Measurements from ENCODE around the gene ETV1. TPM values are rescaled to one million over a fixed set of nuclear protein-coding genes. Genes with fewer than 3 reads are reported as not detected.

ETV1 gene
- total RNA-seq, 1 donor from 2014 or later, result 0.26 TPM

DNA sequence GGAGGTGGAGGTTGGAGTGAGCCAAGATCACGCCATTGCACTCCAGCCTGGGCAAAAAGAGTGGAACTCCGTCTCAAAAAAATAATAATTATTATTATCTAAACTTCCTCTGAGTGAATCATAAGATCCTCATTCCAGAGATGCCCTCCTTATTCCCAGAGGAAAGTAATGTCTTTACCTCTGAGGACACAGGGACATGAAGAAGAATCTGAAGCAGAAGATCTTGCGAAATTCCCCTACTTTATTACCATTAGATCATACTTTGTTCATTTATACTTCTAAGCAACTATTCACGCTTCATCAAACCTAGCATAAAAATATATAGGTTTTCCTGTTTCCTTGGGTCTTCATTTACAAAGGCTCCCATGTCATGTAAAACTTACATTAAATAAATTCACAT lies 143.1 kb downstream of the ETV1 start:
- TF ChIP-seq, protein P1, sequence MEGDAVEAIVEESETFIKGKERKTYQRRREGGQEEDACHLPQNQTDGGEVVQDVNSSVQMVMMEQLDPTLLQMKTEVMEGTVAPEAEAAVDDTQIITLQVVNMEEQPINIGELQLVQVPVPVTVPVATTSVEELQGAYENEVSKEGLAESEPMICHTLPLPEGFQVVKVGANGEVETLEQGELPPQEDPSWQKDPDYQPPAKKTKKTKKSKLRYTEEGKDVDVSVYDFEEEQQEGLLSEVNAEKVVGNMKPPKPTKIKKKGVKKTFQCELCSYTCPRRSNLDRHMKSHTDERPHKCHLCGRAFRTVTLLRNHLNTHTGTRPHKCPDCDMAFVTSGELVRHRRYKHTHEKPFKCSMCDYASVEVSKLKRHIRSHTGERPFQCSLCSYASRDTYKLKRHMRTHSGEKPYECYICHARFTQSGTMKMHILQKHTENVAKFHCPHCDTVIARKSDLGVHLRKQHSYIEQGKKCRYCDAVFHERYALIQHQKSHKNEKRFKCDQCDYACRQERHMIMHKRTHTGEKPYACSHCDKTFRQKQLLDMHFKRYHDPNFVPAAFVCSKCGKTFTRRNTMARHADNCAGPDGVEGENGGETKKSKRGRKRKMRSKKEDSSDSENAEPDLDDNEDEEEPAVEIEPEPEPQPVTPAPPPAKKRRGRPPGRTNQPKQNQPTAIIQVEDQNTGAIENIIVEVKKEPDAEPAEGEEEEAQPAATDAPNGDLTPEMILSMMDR (IDR thresholded peaks at IDR 0.05; ENCODE audit: insufficient read depth, low read length, severe bottlenecking), result no peak
- Histone ChIP-seq H3K27me3 (ENCODE audit: control insufficient read depth, insufficient read depth, low read length) (no peaks in the 10 kb centered on the region), H3K4me3 (ENCODE audit: low read depth, low read length) (no peak overlapping the region), H3K36me3 (ENCODE audit: control insufficient read depth, insufficient read depth, low read length) (no peaks in the 10 kb centered on the region)
- FAIRE-seq (no peak), DNase-seq (ENCODE audit: low read depth) (peak; percentile 36)

DNA sequence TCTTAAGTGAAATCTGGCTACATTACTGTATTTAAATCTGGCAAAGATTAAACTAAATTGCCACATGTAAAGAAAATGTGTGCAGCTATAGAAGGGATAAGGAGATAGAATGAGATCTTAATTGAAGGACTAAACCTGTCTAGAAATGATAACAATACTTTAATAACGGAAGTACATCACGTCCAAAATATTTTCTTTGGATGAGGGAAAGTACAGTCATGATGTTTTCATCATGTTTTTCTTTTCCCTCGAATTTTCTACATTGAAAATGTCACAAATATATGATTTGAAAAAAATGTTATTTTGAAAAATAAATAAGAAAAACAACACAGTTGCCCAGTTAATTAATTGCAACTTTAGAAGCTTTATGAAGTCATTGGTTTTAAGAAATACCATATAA lies 143.9 kb downstream of the ETV1 start:
- TF ChIP-seq, protein P1 (IDR thresholded peaks at IDR 0.05; ENCODE audit: insufficient read depth, low read length, severe bottlenecking), result no peak
- no peak for DNase-seq (ENCODE audit: low read depth)
- H3K27me3 ChIP-seq (ENCODE audit: control insufficient read depth, insufficient read depth, low read length), result no peaks in the 10 kb centered on the region
- H3K4me3 ChIP-seq (ENCODE audit: low read depth, low read length), result no peak overlapping the region
- H3K36me3 ChIP-seq (ENCODE audit: control insufficient read depth, insufficient read depth, low read length), result no peaks in the 10 kb centered on the region
- FAIRE-seq, result no peak

DNA sequence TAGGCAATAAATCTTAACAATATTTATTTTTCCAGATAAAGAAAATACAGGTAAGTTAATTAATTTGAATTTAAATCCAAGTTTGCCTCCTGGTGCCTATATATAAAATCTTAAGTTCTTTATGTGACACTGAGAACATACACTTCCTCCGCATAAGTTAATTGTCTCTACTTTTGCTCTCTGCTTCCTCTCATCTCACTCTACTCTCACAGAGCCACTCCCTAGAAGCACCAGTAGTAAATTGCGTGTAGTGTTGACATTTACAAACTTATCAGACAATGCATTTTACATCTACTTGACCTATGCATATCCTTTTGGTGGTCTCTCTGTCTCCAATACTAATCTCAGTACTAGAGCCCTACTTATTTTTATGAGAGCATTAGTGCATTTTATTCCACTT lies 144.5 kb downstream of the ETV1 start:
- Histone ChIP-seq H3K4me3 (ENCODE audit: low read depth, low read length) (no peak overlapping the region), H3K36me3 (ENCODE audit: control insufficient read depth, insufficient read depth, low read length) (no peaks in the 10 kb centered on the region), H3K27me3 (ENCODE audit: control insufficient read depth, insufficient read depth, low read length) (no peaks in the 10 kb centered on the region)
- TF ChIP-seq, protein P1 (IDR thresholded peaks at IDR 0.05; ENCODE audit: insufficient read depth, low read length, severe bottlenecking), result no peak
- FAIRE-seq (no peak), DNase-seq (ENCODE audit: low read depth) (no peak)

DNA sequence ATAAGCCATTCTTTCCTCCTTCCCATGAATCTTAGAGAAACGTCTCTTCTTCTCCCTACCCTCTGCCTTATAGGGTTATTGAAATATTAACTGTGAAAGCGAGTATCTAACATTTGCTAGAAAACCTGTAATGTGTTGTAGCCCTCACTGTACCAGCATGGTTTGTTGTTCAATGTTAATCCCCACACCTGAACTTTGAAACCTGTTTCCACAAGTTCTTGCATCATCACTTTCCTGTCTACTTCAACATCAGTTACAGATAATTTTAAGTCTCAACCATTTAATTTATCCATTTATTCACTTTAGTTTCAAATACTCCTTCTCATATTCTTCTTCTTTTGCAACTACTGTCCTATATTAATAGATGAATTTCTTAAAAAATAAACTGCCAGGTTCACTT lies 148.2 kb downstream of the ETV1 start:
- TF ChIP-seq, protein P1 (IDR thresholded peaks at IDR 0.05; ENCODE audit: insufficient read depth, low read length, severe bottlenecking), result no peak
- DNase-seq (ENCODE audit: low read depth), result no peak
- no peak overlapping the region for H3K4me3 ChIP-seq (ENCODE audit: low read depth, low read length)
- FAIRE-seq, result no peak
- H3K27me3 ChIP-seq (ENCODE audit: control insufficient read depth, insufficient read depth, low read length), result no peaks in the 10 kb centered on the region
- no peaks in the 10 kb centered on the region for H3K36me3 ChIP-seq (ENCODE audit: control insufficient read depth, insufficient read depth, low read length)
